Panc1 (cell line): Measurements from ENCODE around the gene PTPN11.

Source experiments
- POLR2AphosphoS5 ChIP-seq: IDR thresholded peaks from 2 replicates; pipeline ENCODE4 v1.6.1; 2012; ENCODE audit warnings: mild to moderate bottlenecking, low read depth, low read length, moderate library complexity
- SIN3A ChIP-seq: IDR thresholded peaks from 2 replicates; pipeline ENCODE4 v1.6.1; 2012; ENCODE audit warnings: low read depth, mild to moderate bottlenecking, low read length, moderate library complexity, borderline replicate concordance; ENCODE audit not compliant: insufficient read depth
- TF ChIP-seq, protein P1 (sequence below): fragments of 450-650 bp; IDR thresholded peaks from 2 replicates; pipeline ENCODE4 v1.5.1; 2017; ENCODE audit warnings: mild to moderate bottlenecking

DNA sequence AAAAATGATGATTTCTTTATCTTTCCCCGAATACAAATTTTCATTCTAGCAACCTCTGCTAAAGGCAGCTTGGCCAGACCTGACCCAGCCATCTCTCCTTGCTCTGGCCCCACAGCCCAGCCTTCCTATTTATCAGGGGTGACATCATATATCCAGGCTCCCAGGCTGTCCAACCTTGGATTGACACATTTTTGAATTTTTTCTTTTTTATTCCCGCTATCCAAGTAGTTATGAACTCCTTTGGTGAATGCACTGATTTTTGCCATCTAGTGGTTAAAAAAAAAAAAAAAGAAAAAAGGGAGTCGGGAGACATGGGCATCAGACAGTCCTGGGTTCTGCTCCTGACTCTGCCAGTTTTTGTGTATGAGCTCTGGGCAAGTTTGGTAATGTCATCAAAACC, 120.5 kb downstream of the PTPN11 start:
- TF ChIP-seq, protein P1, sequence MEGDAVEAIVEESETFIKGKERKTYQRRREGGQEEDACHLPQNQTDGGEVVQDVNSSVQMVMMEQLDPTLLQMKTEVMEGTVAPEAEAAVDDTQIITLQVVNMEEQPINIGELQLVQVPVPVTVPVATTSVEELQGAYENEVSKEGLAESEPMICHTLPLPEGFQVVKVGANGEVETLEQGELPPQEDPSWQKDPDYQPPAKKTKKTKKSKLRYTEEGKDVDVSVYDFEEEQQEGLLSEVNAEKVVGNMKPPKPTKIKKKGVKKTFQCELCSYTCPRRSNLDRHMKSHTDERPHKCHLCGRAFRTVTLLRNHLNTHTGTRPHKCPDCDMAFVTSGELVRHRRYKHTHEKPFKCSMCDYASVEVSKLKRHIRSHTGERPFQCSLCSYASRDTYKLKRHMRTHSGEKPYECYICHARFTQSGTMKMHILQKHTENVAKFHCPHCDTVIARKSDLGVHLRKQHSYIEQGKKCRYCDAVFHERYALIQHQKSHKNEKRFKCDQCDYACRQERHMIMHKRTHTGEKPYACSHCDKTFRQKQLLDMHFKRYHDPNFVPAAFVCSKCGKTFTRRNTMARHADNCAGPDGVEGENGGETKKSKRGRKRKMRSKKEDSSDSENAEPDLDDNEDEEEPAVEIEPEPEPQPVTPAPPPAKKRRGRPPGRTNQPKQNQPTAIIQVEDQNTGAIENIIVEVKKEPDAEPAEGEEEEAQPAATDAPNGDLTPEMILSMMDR = no peak; the same call in 1 of the 2 replicates
- TF ChIP-seq SIN3A (no peak), POLR2AphosphoS5 (no peak)
